Suprapubic skin (tissue), 4 donors: Measurements from ENCODE around the gene GNB5.
A peak's percentile ranks its signal among the peaks of the same experiment; 100 is the strongest.

Experiments
- POLR2A ChIP-seq, 2 donors: fragments of 450-650 bp; IDR thresholded peaks; one replicate each; pipeline ENCODE4 v1.6.1; 2017; ENCODE audit warnings: antibody characterized with exemption in 2 of 2, mild to moderate bottlenecking in 2 of 2, moderate library complexity in 2 of 2
- POLR2AphosphoS5 ChIP-seq, 3 donors: sonication (generic); formaldehyde crosslinking; IDR thresholded peaks; one replicate each; pipeline ENCODE4 v1.6.1; 2017; ENCODE audit warnings: antibody characterized with exemption in 3 of 3
- TF ChIP-seq, protein P1 (sequence below), 2 donors: fragments of 200-600 bp in 1 of 2; fragments of 450-650 bp in 1 of 2; sonication (generic) in 1 of 2; IDR thresholded peaks; one replicate each; pipeline ENCODE4 v1.5.1; 2016 to 2019; ENCODE audit warnings: antibody characterized with exemption in 2 of 2, mild to moderate bottlenecking in 1 of 2, moderate library complexity in 1 of 2

DNA sequence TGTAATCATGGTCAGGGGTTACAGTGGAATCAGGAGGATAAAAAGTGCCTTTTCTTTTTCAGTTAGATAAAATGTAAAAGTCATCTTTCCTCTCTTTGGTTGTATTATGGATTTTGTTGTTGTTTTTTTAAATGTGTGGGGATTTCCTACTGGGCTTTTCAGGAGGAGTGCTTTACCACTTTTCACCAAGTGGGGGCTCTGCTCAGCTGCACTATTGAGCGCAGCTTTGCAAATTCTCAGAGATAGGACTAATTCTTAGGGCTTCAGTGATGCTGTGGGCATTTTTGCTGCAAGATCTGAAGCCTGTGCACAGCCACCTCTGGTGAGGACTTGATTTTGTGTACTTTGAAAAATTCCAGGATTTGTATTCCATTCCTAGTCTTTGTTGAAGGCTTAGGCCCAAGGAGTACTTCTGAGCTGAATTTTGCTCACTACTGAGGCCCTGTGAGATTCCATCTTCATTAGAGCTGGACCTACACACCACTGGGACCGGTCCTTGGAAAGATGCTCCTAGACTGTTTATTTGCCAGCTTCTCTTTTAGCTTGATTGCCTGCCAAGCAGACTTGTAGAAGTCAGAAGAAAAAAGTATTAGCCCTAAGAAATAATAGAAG, 7.5 kb downstream of the GNB5 start:
- no peak for TF ChIP-seq POLR2AphosphoS5 (IDR thresholded peaks at IDR 0.05)
- no peak for TF ChIP-seq POLR2A (IDR thresholded peaks at IDR 0.05)
- TF ChIP-seq, protein P1, sequence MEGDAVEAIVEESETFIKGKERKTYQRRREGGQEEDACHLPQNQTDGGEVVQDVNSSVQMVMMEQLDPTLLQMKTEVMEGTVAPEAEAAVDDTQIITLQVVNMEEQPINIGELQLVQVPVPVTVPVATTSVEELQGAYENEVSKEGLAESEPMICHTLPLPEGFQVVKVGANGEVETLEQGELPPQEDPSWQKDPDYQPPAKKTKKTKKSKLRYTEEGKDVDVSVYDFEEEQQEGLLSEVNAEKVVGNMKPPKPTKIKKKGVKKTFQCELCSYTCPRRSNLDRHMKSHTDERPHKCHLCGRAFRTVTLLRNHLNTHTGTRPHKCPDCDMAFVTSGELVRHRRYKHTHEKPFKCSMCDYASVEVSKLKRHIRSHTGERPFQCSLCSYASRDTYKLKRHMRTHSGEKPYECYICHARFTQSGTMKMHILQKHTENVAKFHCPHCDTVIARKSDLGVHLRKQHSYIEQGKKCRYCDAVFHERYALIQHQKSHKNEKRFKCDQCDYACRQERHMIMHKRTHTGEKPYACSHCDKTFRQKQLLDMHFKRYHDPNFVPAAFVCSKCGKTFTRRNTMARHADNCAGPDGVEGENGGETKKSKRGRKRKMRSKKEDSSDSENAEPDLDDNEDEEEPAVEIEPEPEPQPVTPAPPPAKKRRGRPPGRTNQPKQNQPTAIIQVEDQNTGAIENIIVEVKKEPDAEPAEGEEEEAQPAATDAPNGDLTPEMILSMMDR (IDR thresholded peaks at IDR 0.05) = peak in 1 of 2 donors; percentile 53
